GM10847 (cell line): ENCODE data around the gene BBIP1.

ENCODE experiments used
- POLR2A ChIP-seq: IDR thresholded peaks from 2 replicates; pipeline ENCODE4 v1.6.1; 2011; ENCODE audit not compliant: insufficient read length; ENCODE audit errors: extremely low read depth

BBIP1 gene

DNA sequence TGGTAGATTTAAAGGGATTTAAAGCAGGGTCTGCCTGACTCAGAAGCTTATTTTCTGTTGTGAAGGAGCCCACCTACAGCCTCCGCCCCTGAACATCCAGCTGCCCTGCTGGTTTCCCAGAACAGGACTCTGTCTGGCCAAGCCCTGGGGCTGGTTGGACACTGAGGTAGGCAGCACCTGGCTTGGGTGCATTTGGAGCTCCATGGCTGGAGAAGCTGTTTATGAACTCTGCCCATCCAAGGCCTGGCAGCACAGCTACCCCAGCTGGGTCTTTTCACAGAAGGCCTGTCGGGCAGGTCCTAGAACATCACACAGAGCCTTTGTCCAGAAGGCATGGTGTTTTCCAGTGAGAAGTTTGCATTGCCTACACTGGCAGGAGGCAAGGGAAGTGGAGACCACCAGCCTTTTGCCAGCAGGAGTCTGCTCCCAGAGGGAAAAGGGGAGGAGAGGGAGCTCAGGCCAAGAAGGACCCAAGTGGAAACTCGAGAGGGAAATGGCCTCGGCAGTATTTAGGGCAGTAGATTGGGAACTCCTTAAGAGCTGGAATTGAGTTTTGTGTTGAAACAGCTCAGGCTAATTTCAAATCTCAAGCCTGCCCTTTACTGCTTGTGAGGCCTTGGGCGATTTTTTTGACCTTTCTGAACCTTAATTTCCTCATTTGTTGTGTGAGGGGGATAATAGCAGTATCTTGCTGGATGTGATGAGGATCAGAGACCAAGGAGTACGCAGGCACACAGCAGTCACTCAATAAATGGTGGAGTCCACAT is 59.6 kb downstream of the BBIP1 start:
- no peak for TF ChIP-seq POLR2A

DNA sequence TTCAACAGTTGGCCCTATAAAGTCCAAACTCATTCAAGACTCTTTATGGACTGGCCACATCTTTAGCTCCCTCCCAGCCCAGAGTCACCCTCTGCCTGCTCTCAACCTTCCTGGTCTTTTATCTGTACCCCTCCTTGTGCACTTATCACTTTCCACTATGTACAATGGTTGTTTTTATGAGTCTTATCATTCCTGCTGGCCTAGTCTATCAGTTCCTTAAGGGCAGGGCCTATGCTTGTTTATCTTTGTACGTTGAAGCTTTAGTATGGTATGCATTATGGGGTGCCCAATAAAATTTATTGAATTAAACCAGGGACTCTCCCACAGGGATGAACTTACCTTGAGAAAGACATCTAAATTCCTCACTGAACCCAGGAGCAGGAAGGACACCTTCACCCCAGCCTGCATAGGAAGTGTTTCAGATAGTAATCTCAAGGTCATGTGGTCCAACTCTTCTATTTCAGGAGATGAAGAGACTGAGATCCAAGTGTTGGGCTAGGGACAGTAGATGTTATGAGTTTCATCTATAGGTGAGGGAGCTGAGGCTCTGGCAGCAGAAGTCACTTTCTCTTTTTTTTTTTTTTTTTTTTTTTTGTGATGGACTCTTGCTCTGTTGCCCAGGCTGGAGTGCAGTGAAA is 60.6 kb downstream of the BBIP1 start:
- no peak for TF ChIP-seq POLR2A

GRCh38 chr10:110857265-110858171 is 61.5 kb downstream of the BBIP1 start:
- TF ChIP-seq POLR2A = no peak

DNA sequence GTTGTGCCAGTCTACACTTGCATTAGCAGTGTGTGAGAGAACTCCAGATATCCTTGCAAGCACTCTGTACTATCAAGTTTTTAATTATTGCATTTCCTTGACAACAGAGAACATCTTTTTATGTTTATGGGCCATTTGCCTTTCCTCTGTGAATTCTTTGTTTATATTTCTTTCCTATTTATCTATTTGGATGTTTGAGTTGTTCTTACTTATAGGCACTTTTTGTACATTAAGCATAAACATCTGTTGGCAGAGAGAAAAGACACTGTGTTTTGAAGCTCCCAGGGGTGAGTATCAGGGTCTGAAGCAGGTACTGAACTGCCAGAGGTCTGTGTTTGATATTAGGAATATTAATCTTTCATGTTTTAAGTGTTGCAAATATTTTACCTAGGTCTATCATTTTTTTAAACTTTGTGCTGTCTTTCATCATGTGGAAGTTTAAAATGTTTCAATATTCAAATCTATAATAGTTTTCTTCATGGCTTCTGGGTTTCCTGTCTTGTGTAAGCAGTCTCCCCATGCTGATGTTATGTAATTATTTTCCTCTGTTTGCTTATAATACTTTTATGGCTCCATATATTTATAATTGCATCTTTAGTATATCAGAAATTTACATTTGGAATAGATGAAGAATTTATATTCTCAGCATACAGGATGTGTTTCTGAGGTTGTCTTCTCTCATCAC is 64.9 kb downstream of the BBIP1 start:
- no peak for TF ChIP-seq POLR2A

DNA sequence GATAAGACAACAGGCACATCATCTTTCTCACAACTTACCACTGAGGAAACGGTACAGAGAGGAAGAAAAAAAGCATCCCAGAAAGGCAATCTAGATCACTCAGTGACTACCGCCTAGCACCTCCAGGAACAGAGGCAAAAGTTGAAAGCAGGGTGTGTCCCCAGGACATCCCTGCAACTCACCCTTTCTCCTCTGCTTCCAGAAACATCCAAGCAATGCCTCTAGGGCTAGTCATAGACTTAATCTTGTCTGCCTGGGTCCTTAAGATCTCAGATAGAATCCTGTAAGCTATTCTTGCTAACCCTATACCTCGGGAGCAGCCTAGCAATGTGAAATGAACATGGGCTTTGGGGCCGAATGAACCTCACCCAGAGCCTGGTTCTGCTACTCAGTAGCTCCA is 66.0 kb downstream of the BBIP1 start:
- no peak for TF ChIP-seq POLR2A

DNA sequence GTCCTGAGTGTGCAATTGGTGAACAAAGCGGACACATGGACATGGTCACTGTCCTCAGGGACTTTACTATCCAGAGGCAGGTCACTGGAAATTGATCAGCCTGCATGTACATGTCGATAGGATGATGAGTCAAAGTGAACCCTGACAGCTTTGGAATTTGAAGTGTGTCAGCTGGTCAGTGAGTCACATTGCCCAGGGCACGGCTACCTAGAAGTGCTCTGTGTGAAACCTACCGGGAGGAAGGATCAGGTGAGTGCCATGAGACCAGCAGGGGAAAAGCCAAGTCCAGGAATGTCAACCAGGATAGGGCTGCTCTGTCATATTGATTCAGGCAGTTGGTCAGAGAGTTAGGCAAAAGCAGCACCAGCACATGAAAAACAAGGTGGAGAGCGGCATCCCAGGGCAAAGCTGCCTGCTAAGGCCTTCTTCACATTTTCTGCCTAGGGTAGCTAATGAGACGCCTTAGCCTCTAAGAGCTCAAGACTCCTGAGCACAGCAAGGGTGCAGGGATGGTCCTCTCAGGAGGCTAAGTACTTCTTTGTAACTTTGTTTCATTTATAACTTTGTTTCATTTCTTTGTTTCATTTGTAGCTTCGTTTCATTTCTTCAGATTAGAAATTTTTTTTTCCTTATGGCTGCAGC is 66.6 kb downstream of the BBIP1 start:
- no peak for TF ChIP-seq POLR2A

- TF ChIP-seq POLR2A = no peak
Measured at GRCh38 chr10:110851020-110851612, 67.9 kb downstream of the BBIP1 start.

DNA sequence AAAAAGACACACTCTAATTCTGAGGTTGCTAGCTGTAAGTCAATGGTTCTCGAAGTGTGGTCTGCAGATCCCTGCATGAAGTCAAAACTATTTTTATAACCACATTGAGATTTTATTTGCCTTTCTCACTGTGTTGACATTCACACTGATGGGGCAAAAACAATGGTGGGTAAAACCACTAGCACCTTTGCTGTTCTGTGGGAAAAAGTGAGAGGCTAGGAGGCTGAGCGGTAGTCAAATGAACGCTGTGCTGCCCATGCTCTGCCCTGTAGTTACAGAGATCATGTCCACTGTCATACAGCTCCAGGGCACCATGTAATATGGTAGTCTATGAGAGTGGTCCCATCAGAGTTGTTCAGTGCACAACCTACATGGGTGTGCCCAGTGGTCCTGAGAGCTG is 68.9 kb downstream of the BBIP1 start:
- no peak for TF ChIP-seq POLR2A
